B cell (primary cell): ENCODE measurements around the gene CRTAP. TPM values are rescaled to one million over a fixed set of nuclear protein-coding genes. Genes with fewer than 3 reads are reported as not detected.

Experiments used
- ATAC-seq: fragments of 200-7000 bp; cut with Tn5 transposase; one replicate; pipeline ENCODE4 v1.10.0; 2021; ENCODE audit warnings: low read depth, mild to moderate bottlenecking, moderate number of reproducible peaks, moderate library complexity
- CTCF ChIA-PET: fragments of 350-600 bp; sonication (Branson Sonifier 250); formaldehyde crosslinking; loops from one replicate; lab custom pipeline; 2021; ENCODE audit warnings: antibody characterized with exemption, inconsistent platforms; lab: Charles Lee
- POLR2A ChIA-PET: fragments of 350-600 bp; sonication (Branson Sonifier 250); formaldehyde crosslinking; loops from one replicate; lab custom pipeline; 2021; ENCODE audit warnings: antibody characterized with exemption; lab: Charles Lee
- DNase-seq: peaks from one replicate; pipeline ENCODE4 v3.0.0; 2013
- H2AFZ ChIP-seq: 2 replicates; pipeline ENCODE4 v1.6.1; 2012; ENCODE audit warnings: mild to moderate bottlenecking, low read depth, low read length; ENCODE audit not compliant: insufficient read depth, poor library complexity, severe bottlenecking
- H3K27ac ChIP-seq, 2 donors: 1 replicate in 1 of 2; 2 replicates in 1 of 2; pipeline ENCODE4 v1.5.1; 2012 to 2013; ENCODE audit warnings: low read length in 2 of 2, mild to moderate bottlenecking in 2 of 2, moderate library complexity in 1 of 2
- H3K27me3 ChIP-seq, 4 experiments: fragments of 200-600 bp in 1 of 4; sonication (generic) in 1 of 4; replicated peaks in 1 of 4; 1 replicate in 2 of 4; 2 replicates in 2 of 4; pipeline versions ENCODE4 v1.6.1 to v1.7.0; 2013 to 2016; ENCODE audit warnings: low read length in 3 of 4, mild to moderate bottlenecking in 2 of 4, mixed read lengths in 1 of 4, moderate library complexity in 1 of 4; ENCODE audit not compliant: insufficient read depth in 4 of 4, control insufficient read depth in 3 of 4; ENCODE audit errors: control extremely low read depth in 1 of 4
- H3K36me3 ChIP-seq, 2 experiments: replicated peaks in 1 of 2; 1 replicate in 1 of 2; 2 replicates in 1 of 2; pipeline versions ENCODE4 v1.6.1 to v1.7.1; 2013; ENCODE audit warnings: low read length in 1 of 2; ENCODE audit not compliant: insufficient read depth in 2 of 2, control insufficient read depth in 1 of 2; ENCODE audit errors: control extremely low read depth in 1 of 2, extremely low read depth in 1 of 2
- H3K4me1 ChIP-seq, 2 donors: fragments of 200-600 bp in 1 of 2; sonication (generic) in 1 of 2; 1 replicate in 1 of 2; 2 replicates in 1 of 2; pipeline versions ENCODE4 v1.5.1 to v1.6.1; 2013 to 2017; ENCODE audit warnings: low read length in 2 of 2; ENCODE audit not compliant: control insufficient read depth in 2 of 2, insufficient read depth in 2 of 2
- H3K4me2 ChIP-seq: replicated peaks from 2 replicates; pipeline ENCODE3; 2012; ENCODE audit warnings: mild to moderate bottlenecking, low read depth, low read length; ENCODE audit not compliant: poor library complexity, severe bottlenecking
- H3K4me3 ChIP-seq, 5 experiments: fragments of 200-600 bp in 1 of 5; sonication (generic) in 1 of 5; 1 replicate in 3 of 5; 2 replicates in 2 of 5; pipeline versions ENCODE4 v1.5.1 to v1.7.0; 2011 to 2016; ENCODE audit warnings: low read length in 4 of 5, mild to moderate bottlenecking in 4 of 5, low read depth in 2 of 5, control low read depth in 1 of 5, moderate library complexity in 1 of 5; ENCODE audit not compliant: insufficient read depth in 1 of 5; ENCODE audit errors: control extremely low read depth in 1 of 5, extremely low read depth in 1 of 5
- H3K79me2 ChIP-seq: fragments of 200-600 bp; sonication (generic); one replicate; pipeline ENCODE4 v1.6.0; 2016; ENCODE audit warnings: low read length; ENCODE audit not compliant: control insufficient read depth, insufficient read depth
- H3K9ac ChIP-seq: fragments of 200-600 bp; sonication (generic); 2 replicates; pipeline ENCODE4 v1.6.1; 2017; ENCODE audit warnings: mild to moderate bottlenecking, low read length, moderate library complexity
- H3K9me3 ChIP-seq, 3 donors: one replicate each; pipeline versions ENCODE4 v1.6.1 to v1.7.1; 2013; ENCODE audit warnings: low read length in 2 of 3; ENCODE audit not compliant: control insufficient read depth in 2 of 3, insufficient read depth in 1 of 3; ENCODE audit errors: control extremely low read depth in 1 of 3
- H4K20me1 ChIP-seq: 2 replicates; pipeline ENCODE4 v1.6.0; 2012; ENCODE audit warnings: mild to moderate bottlenecking, low read length; ENCODE audit not compliant: insufficient read depth, control insufficient read depth, poor library complexity, severe bottlenecking
- H3K27ac Mint-ChIP-seq: one replicate; pipeline ENCODE4 v1.8.0; 2021; ENCODE audit warnings: mixed read lengths
- H3K27me3 Mint-ChIP-seq: one replicate; pipeline ENCODE4 v1.8.0; 2021; ENCODE audit warnings: mixed read lengths
- H3K4me1 Mint-ChIP-seq: one replicate; pipeline ENCODE4 v1.8.0; 2021; ENCODE audit warnings: mixed read lengths
- H3K4me3 Mint-ChIP-seq: one replicate; pipeline ENCODE4 v1.8.0; 2021; ENCODE audit warnings: mixed read lengths
- H3K9me3 Mint-ChIP-seq: one replicate; pipeline ENCODE4 v1.8.0; 2022; ENCODE audit warnings: mixed read lengths; ENCODE audit not compliant: insufficient read depth
- CTCF ChIP-seq: fragments of 200-600 bp; IDR thresholded peaks from one replicate; pipeline ENCODE4 v1.8.0; 2022; ENCODE audit warnings: antibody characterized with exemption, mild to moderate bottlenecking
- EZH2 ChIP-seq: IDR thresholded peaks from 2 replicates; pipeline ENCODE4 v1.6.1; 2012; ENCODE audit warnings: borderline replicate concordance, low read depth, mild to moderate bottlenecking, moderate library complexity, low read length; ENCODE audit not compliant: insufficient read depth, poor library complexity, severe bottlenecking
- WGBS: methylation state at CpG from one replicate; pipeline ENCODE4 v1.1.5; 2013; ENCODE audit warnings: missing lambda C conversion rate; ENCODE audit not compliant: insufficient coverage; 5-methylcytosine and 5-hydroxymethylcytosine counted together
- intact Hi-C: fragments of 100-400 bp; cut with micrococcal nuclease; formaldehyde crosslinking; loops from one replicate; pipeline ENCODE4 v1.10.0; 2022
- polyA plus RNA-seq: library from polyadenylated mRNA; depleted of rRNA; stranded (reverse); fragments of >200 nt; gene quantifications from 2 replicates; pipeline ENCODE4 v1.2.3, GENCODE V29; 2012
- total RNA-seq, 2 donors: library from RNA; stranded (reverse); fragments of 120-200 nt in 1 of 2; gene quantifications; 1 replicate in 1 of 2; 2 replicates in 1 of 2; pipeline versions ENCODE4 v1.2.3 to v1.2.4, GENCODE V29; 2013 to 2022

CRTAP gene
- total and polyA plus RNA-seq, 2 donors (not counting 1 experiment from before 2014, with no cell fraction given), result 20.3 to 55.0 TPM

- DNase-seq, result no peak
- POLR2A ChIA-PET, result no interaction called here
- no peaks in the 10 kb centered on the region for H3K27me3 Mint-ChIP-seq
- H3K27me3 ChIP-seq, result no peaks in the 10 kb centered on the region
- H3K9me3 Mint-ChIP-seq, result no peaks in the 10 kb centered on the region
- no peaks in the 10 kb centered on the region for H4K20me1 ChIP-seq
- H2AFZ ChIP-seq, result no peak overlapping the region
- no peak overlapping the region for H3K27ac Mint-ChIP-seq
- CTCF ChIA-PET, result interaction anchor here (1.0 to 2.0 kb wide), 3 partner anchors 60 to 653 kb away, joined by 4 to 6 read pairs (median 4); no protein-coding TSS in a partner anchor
- intact Hi-C loops, result loop anchor here (5.0 to 10.0 kb wide), 3 partner anchors 121 to 583 kb away; partner anchors contain the start of gene CLASP2
- no peaks in the 10 kb centered on the region for H3K79me2 ChIP-seq
- peaks cover 3 to 4% of the 10 kb centered on the region in 2 donors for H3K4me1 ChIP-seq
- H3K4me2 ChIP-seq, result no peak overlapping the region
- no peak overlapping the region for H3K27ac ChIP-seq
- H3K4me3 Mint-ChIP-seq, result no peak overlapping the region
- peaks cover 0 to 33% of the 10 kb centered on the region in 2 experiments for H3K36me3 ChIP-seq
- TF ChIP-seq CTCF (no peak), EZH2 (no peak)
- ATAC-seq, result no peak
- H3K9ac ChIP-seq, result no peak overlapping the region
- H3K4me1 Mint-ChIP-seq, result peaks cover 4% of the 10 kb centered on the region
- H3K4me3 ChIP-seq, result no peak overlapping the region
- no peaks in the 10 kb centered on the region for H3K9me3 ChIP-seq
- no CpG with 5 or more reads among the region's 4 CpGs for WGBS
Measured at GRCh38 chr3:33134026-33134625, 20.3 kb downstream of the CRTAP start.

- Histone ChIP-seq H4K20me1 (no peaks in the 10 kb centered on the region), H2AFZ (no peak overlapping the region), H3K9ac (no peak overlapping the region), H3K4me3 (no peak overlapping the region), H3K9me3 (no peaks in the 10 kb centered on the region), H3K27ac (no peak overlapping the region), H3K4me1 (peaks cover 6 to 9% of the 10 kb centered on the region in 2 donors), H3K4me2 (no peak overlapping the region), H3K36me3 (peaks cover 1 to 25% of the 10 kb centered on the region in 2 experiments), H3K27me3 (no peaks in the 10 kb centered on the region), H3K79me2 (no peaks in the 10 kb centered on the region)
- no peak for DNase-seq
- ATAC-seq, result no peak
- Mint-ChIP-seq H3K4me1 (peaks cover 12% of the 10 kb centered on the region), H3K4me3 (no peak overlapping the region), H3K27ac (no peak overlapping the region), H3K9me3 (no peaks in the 10 kb centered on the region), H3K27me3 (no peaks in the 10 kb centered on the region)
- CTCF ChIA-PET, result interaction anchor here (1.1 kb wide), 1 partner anchor 235 kb away, joined by 3 read pairs; no protein-coding TSS in a partner anchor
- TF ChIP-seq CTCF, result no peak
- no peak for TF ChIP-seq EZH2
- POLR2A ChIA-PET, result no interaction called here
- intact Hi-C loops, result loop anchor here (10.0 kb wide), 1 partner anchor 117 kb away; no protein-coding TSS in a partner anchor
- WGBS, result no CpG with 5 or more reads among the region's 1 CpG
Measured at GRCh38 chr3:33137691-33138090, 23.9 kb downstream of the CRTAP start.
